Ovary (tissue), 3 donors: ENCODE measurements around the gene TM4SF20.

Experiments
- CTCF ChIP-seq, 3 donors: fragments of 450-650 bp in 2 of 3; fragments of 200-600 bp in 1 of 3; IDR thresholded peaks; one replicate each; pipeline versions ENCODE4 v1.5.1 to v1.8.0; 2016 to 2022; ENCODE audit warnings: antibody characterized with exemption in 3 of 3, mild to moderate bottlenecking in 1 of 3
- EP300 ChIP-seq: sonication (generic); formaldehyde crosslinking; IDR thresholded peaks from one replicate; pipeline ENCODE4 v1.6.1; 2017; ENCODE audit warnings: antibody characterized with exemption
- POLR2A ChIP-seq: fragments of 450-650 bp; IDR thresholded peaks from one replicate; pipeline ENCODE4 v1.6.1; 2017; ENCODE audit warnings: antibody characterized with exemption, mild to moderate bottlenecking, moderate library complexity
- donor health status: DM: no; HTN: no; CAD: no.

- TF ChIP-seq CTCF (IDR thresholded peaks at IDR 0.05) = no peak
- TF ChIP-seq POLR2A = no peak
- no peak for TF ChIP-seq EP300
Observed at GRCh38 chr2:227388537-227389011, 9.5 kb upstream of the TM4SF20 start.
